ENCODE data around the gene SOST. TPM values are rescaled to one million over a fixed set of nuclear protein-coding genes. Genes with fewer than 3 reads are reported as not detected.

Gene SOST
- total RNA-seq, 1 experiment from 2014 or later = not detected

DNA sequence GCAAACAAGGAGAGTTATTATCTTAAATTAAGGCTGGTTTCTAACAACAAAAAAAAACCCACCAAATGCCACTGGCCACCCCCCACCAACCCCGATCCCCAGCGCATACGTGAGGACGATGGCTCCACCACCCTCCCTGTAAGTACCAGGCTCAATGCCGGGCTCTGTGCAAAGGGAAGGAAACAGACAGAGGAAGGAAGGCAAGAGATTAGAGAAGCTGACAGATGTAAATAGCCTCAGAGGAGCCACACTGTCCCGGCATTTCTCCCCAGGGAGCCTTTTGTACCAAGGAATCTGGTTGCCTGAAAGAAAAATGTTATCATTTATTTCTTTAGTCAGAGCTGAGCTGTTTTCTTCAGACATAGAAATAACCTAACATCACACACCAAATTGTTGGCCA is 13.1 kb downstream of the SOST start:
- no peak overlapping the region for H3K27ac Mint-ChIP-seq (ENCODE audit: unreplicated experiment)
- peaks cover 91% of the 10 kb centered on the region for H3K27me3 Mint-ChIP-seq (ENCODE audit: unreplicated experiment)
- peaks cover 13% of the 10 kb centered on the region for H3K4me1 Mint-ChIP-seq (ENCODE audit: low read depth, unreplicated experiment)
- BruUV-seq (replicated peaks) = no TSS peak
- CTCF ChIA-PET = interaction anchor here (1.1 kb wide), 1 partner anchor 32 kb away, joined by 3 read pairs; no protein-coding TSS in a partner anchor
- TF ChIP-seq, protein P1, sequence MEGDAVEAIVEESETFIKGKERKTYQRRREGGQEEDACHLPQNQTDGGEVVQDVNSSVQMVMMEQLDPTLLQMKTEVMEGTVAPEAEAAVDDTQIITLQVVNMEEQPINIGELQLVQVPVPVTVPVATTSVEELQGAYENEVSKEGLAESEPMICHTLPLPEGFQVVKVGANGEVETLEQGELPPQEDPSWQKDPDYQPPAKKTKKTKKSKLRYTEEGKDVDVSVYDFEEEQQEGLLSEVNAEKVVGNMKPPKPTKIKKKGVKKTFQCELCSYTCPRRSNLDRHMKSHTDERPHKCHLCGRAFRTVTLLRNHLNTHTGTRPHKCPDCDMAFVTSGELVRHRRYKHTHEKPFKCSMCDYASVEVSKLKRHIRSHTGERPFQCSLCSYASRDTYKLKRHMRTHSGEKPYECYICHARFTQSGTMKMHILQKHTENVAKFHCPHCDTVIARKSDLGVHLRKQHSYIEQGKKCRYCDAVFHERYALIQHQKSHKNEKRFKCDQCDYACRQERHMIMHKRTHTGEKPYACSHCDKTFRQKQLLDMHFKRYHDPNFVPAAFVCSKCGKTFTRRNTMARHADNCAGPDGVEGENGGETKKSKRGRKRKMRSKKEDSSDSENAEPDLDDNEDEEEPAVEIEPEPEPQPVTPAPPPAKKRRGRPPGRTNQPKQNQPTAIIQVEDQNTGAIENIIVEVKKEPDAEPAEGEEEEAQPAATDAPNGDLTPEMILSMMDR (IDR thresholded peaks at IDR 0.05; ENCODE audit: unreplicated experiment) = no peak
- H3K4me3 Mint-ChIP-seq (ENCODE audit: low read depth, unreplicated experiment) = no peak overlapping the region
- DNase-seq = no peak
- no peaks in the 10 kb centered on the region for H3K36me3 Mint-ChIP-seq (ENCODE audit: insufficient read depth, unreplicated experiment)
- intact Hi-C loops (cut with micrococcal nuclease; ENCODE audit: unreplicated experiment) = no loop called here
- H3K9me3 Mint-ChIP-seq (ENCODE audit: low read depth, unreplicated experiment) = peaks cover 4% of the 10 kb centered on the region

DNA sequence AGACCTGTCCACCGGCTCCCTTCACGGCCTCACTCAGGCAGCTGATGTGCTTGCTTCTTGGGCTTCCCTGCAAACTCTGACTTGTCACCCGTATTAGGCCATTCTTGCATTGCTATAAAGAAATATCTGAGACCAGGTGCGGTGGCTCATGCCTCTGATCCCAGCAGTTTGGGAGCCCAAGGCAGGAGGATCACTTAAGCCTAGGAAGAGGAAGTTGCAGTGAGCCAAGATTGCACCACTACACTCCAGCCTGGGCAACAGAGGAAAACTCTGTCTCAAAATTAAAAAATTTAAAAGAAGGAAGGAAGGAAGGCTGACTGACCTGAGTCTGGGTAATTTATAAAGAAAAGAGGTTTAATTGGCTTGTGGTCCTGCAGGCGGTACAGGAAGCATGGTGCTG is 17.0 kb downstream of the SOST start:
- no peaks in the 10 kb centered on the region for H3K4me1 Mint-ChIP-seq (ENCODE audit: low read depth, unreplicated experiment)
- no TSS peak for BruUV-seq (replicated peaks)
- intact Hi-C loops (cut with micrococcal nuclease; ENCODE audit: unreplicated experiment) = no loop called here
- H3K27me3 Mint-ChIP-seq (ENCODE audit: unreplicated experiment) = peaks cover 78% of the 10 kb centered on the region
- no peak overlapping the region for H3K27ac Mint-ChIP-seq (ENCODE audit: unreplicated experiment)
- CTCF ChIA-PET = no interaction called here
- no peaks in the 10 kb centered on the region for H3K36me3 Mint-ChIP-seq (ENCODE audit: insufficient read depth, unreplicated experiment)
- H3K9me3 Mint-ChIP-seq (ENCODE audit: low read depth, unreplicated experiment) = peaks cover 4% of the 10 kb centered on the region
- DNase-seq = no peak
- H3K4me3 Mint-ChIP-seq (ENCODE audit: low read depth, unreplicated experiment) = no peak overlapping the region
- TF ChIP-seq, protein P1 (IDR thresholded peaks at IDR 0.05; ENCODE audit: unreplicated experiment) = no peak

DNA sequence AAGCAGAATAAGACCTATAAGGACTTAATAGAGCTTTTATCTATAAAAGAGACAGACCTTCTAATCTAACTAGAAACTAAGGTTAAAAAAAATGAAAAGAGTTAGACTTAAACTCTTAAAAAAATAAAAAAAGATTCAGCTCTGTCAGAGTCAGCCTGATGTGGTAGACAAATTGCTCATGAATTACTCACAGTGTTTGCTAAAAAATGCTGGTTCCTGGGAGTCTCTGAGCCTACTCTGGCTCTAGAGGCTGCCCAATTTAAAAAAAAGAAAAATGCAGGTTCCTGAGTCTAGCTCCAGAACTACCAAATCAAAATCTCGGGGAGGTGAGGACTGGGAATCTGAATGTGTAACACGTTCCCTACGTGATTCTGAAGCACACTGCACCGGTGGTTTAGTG is 18.1 kb downstream of the SOST start:
- Mint-ChIP-seq H3K9me3 (ENCODE audit: low read depth, unreplicated experiment) (peaks cover 4% of the 10 kb centered on the region), H3K4me1 (ENCODE audit: low read depth, unreplicated experiment) (no peaks in the 10 kb centered on the region), H3K4me3 (ENCODE audit: low read depth, unreplicated experiment) (no peak overlapping the region), H3K36me3 (ENCODE audit: insufficient read depth, unreplicated experiment) (no peaks in the 10 kb centered on the region), H3K27ac (ENCODE audit: unreplicated experiment) (no peak overlapping the region), H3K27me3 (ENCODE audit: unreplicated experiment) (peaks cover 71% of the 10 kb centered on the region)
- no peak for DNase-seq
- CTCF ChIA-PET = interaction anchor here (0.6 kb wide), 1 partner anchor 276 kb away, joined by 3 read pairs; no protein-coding TSS in a partner anchor
- TF ChIP-seq, protein P1 (IDR thresholded peaks at IDR 0.05; ENCODE audit: unreplicated experiment) = no peak
- no TSS peak for BruUV-seq (replicated peaks)
- intact Hi-C loops (cut with micrococcal nuclease; ENCODE audit: unreplicated experiment) = no loop called here

DNA sequence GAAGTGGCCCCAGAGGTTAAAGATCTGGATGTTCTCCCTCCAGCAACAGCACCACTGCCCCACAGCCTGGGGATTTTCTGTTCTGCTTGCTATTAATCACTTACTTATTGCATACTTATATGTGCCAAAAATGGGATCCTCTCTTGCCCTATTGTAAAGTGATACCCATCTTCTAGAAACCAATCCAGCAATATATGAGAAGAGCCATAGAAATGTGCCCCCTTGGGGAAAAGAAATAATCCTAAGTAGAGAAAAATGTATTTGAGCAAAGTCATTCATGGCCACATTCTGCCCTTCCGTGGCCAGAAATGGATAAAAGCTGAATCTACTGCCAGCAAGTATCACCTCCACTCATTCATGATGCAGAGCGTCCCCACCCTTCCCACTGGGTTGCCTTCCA is 20.9 kb downstream of the SOST start:
- H3K27me3 Mint-ChIP-seq (ENCODE audit: unreplicated experiment) = peaks cover 54% of the 10 kb centered on the region
- H3K27ac Mint-ChIP-seq (ENCODE audit: unreplicated experiment) = no peak overlapping the region
- no peak overlapping the region for H3K4me3 Mint-ChIP-seq (ENCODE audit: low read depth, unreplicated experiment)
- TF ChIP-seq, protein P1 (IDR thresholded peaks at IDR 0.05; ENCODE audit: unreplicated experiment) = no peak
- H3K36me3 Mint-ChIP-seq (ENCODE audit: insufficient read depth, unreplicated experiment) = no peaks in the 10 kb centered on the region
- BruUV-seq (replicated peaks) = no TSS peak
- CTCF ChIA-PET = interaction anchor here (0.6 kb wide), 1 partner anchor 493 kb away, joined by 11 read pairs; no protein-coding TSS in a partner anchor
- intact Hi-C loops (cut with micrococcal nuclease; ENCODE audit: unreplicated experiment) = no loop called here
- peaks cover 4% of the 10 kb centered on the region for H3K9me3 Mint-ChIP-seq (ENCODE audit: low read depth, unreplicated experiment)
- DNase-seq = no peak
- H3K4me1 Mint-ChIP-seq (ENCODE audit: low read depth, unreplicated experiment) = no peaks in the 10 kb centered on the region
